ENCODE data around the gene NPR2.

NPR2 gene

DNA sequence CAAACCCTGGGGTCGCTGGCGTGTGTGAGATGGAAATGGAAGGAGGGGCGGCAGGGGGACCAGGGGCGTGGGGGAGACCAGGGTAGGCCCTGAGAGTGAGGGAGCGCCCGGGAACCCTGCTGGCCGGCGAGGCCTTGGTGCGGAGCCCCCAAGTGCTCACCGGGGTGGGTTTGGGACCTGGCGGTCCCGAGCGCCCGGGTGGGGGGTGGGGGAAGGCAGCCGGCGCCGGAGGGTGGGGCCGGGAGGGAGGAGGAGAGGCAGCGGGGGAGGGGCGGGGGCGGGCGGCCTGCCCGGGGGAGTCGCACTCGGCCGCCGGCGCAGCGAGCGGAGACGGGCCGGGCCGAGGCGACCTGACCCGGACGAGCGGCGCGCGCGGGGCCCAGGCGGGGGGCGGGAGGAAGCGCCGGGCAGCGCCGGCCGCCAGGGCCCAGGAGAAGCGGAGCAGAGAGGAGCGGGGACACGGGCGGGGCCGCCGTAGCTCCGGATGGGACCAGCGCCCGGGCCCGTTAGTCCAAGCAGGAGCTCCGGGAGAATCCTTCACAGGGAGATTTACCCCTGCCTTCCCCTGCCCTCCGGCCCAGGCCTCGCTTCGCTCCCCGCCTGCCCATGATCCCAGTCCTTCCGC, at the start of gene NPR2:
Gene NPR2 (plus strand): TSS at position 295 of the 625 bp plus-strand sequence. CDS start 818 bp downstream, outside the sequence.
- no peak for DNase-seq (ENCODE audit: low read depth)

DNA sequence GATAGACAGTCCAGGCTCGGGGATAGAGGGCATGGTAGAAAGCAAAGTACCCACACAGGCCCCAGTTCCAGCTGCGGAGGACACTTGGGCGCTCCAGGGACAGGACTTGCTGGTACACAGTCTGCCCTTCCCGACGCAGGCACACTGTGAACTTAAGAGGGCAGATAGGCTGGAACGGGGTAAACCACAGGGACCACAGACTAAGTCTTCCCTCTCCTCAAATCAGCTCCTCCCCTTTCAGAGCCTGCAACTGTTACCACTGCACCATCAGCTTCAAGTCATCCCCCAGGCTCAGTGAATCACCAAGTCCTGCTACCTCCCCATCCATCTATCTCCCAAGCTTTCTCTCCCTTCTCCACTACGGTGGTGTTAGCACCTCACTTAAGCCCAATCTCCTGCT, 49.7 kb upstream of the NPR2 start:
- DNase-seq (ENCODE audit: low read depth), result no peak

DNA sequence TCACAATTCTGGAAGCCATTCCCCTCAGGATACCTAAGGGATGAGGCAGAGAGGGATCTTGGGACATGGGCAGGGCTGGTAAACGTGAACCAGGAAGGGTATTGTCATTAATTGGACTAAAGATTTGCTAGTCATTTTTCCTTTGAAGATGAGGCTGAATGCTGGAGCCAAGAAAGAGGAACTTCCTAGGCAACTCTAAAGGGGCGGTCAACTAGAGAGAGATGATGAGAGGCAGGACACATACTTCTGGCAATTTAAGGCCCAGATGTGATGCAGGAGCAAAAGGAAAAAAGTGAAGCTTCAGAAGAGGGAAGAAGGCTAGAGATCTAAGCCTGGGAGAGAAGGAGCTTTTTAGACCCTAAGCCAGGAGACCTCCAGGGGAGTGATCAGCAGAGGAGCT, 47.9 kb upstream of the NPR2 start:
- no peak for DNase-seq (ENCODE audit: low read depth)

DNA sequence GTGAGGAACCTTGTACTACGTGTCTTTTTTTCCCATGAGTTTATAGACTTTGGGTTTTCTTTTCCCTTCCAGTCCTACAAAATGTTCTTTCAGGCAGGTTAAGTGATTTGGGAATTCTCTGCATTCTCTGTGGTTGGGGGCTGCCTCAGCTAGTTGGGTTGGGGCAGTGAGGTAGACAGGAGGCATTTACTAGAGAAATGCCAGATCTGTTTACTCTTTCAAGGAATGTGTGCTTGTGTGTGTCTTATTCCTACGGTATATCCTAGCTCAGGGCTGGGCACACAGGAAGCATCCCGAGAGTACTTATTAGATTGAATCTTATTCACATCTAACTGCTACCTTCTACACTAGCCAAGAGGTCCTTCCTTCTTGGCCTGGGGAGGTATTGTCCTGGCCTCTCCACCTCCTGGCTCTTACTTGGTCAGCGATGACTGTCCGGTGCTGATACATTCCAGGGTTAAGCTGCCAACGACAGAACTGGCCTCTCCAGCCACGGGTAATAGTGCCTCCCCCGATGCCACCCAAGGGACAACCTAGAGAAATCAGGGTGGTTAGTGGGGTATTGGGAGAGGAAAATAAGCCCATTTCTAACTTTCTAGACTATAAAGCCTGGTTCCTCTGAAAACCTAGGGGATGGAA, 47.4 kb upstream of the NPR2 start:
- DNase-seq (ENCODE audit: low read depth), result no peak

DNA sequence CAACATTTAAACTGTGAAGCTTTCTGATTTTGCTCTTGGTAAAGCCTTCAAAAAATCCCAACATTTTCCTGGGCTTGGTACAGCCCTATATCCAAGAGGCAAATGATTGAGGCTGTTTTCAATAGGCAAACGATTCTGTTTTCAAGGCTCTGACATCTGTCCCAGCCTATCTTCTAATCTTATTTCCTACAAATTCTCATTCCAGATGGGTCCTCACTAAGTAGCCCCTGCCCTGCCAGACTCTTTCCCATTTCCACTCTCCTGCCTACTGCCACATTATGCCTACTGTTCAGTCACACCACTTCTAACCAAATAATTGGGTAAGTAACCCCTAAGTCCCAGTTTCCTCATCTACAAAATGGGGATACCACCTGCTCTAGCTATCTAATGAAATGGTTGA, 45.8 kb upstream of the NPR2 start:
- DNase-seq (ENCODE audit: low read depth), result no peak

GRCh38 chr9:35746583-35746982, 44.8 kb upstream of the NPR2 start:
- no peak for DNase-seq (ENCODE audit: low read depth)

DNA sequence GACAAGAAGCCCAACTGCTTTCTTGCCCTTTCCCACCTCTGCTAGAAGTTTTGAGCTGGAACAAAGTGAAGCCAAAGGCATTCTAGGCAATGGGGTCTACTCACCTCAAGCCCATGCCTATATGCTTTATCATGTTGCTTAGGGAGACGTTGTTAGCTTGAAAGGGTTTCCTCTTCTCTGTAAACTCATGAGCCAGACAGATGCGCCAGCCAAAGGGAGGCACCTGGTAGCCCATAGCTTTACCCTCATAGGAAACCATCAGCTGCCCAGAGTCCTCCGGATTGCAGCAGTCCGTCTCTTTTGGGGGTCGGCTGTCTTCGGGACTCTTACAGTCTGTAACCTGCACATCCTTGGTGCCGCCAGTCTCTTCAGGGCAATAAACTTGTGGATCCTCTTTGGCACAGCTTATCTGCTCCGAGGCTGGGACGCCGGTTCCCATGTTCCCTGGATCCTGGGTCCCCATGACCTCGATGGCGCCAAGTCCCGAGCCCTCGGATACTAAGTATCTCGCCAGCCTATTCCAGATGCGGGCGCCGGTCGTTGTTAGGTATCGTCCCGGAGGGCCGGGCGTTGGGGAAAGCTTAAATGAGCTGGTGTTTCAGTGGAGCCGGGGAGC, 43.0 kb upstream of the NPR2 start:
- no peak for DNase-seq (ENCODE audit: low read depth)

- peak; percentile 66 for DNase-seq (ENCODE audit: low read depth)
These were observed 42.4 kb upstream of the NPR2 start, which contains the start of the genes GBA2 and RGP1 for GRCh38 chr9:35748858-35749514. Gene GBA2 (minus strand): TSS chr9:35749228. CDS start chr9:35748704, 524 bp downstream. Gene RGP1 (plus strand): TSS chr9:35749287. CDS start chr9:35749756, 469 bp downstream.

- no peak for DNase-seq (ENCODE audit: low read depth)
These were observed 41.7 kb upstream of the NPR2 start for GRCh38 chr9:35749515-35750255.

DNA sequence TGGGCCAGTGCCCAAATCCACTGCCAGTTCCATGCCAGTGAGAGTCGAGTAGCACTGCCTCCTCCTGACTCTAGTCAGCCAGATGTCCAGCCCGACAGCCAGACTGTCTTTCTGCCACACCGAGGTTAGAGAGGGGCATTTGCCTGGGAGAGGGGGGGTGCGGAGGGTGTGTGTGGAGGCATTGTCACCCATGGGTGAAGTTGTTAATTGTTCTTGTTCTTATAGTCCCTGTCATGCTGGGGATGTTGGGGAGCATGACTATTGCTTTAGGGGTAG, 41.2 kb upstream of the NPR2 start:
- no peak for DNase-seq (ENCODE audit: low read depth)

DNA sequence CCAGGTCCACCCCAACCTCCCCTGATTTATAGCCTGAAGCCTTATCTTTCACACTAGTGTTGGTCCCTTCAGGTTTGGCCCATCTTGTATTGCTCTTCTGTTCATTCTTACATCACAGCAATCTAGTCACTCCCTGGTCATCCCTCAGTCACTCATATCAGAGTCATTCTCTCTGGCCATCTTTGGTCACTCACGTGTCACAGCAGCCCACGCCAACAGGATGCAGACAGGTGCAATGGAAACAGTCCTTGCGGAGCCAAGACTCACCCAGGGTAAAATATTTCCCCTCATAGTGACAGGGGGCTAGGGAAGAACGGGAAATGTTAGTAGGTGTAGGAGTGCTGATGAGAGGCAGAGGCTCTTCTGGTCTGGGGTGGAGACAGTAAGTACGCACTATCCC, 37.9 kb upstream of the NPR2 start:
- DNase-seq (ENCODE audit: low read depth), result no peak

- no peak for DNase-seq (ENCODE audit: low read depth)
These were observed 37.1 kb upstream of the NPR2 start, which contains the start of gene MSMP for GRCh38 chr9:35754264-35754663. Gene MSMP (minus strand): TSS chr9:35754276. CDS start chr9:35754129, 147 bp downstream.

- DNase-seq (ENCODE audit: low read depth), result no peak
These were observed 36.3 kb upstream of the NPR2 start for GRCh38 chr9:35755071-35755470.

- DNase-seq (ENCODE audit: low read depth), result peak; percentile 66
These were observed 34.8 kb upstream of the NPR2 start for GRCh38 chr9:35756275-35757225.

GRCh38 chr9:35757226-35757891, 34.0 kb upstream of the NPR2 start:
- no peak for DNase-seq (ENCODE audit: low read depth)

GRCh38 chr9:35757892-35758275, 33.5 kb upstream of the NPR2 start:
- DNase-seq (ENCODE audit: low read depth), result no peak

- DNase-seq (ENCODE audit: low read depth), result no peak
These were observed 32.8 kb upstream of the NPR2 start for GRCh38 chr9:35758475-35759050.

GRCh38 chr9:35759795-35760194, 31.6 kb upstream of the NPR2 start:
- no peak for DNase-seq (ENCODE audit: low read depth)

- no peak for DNase-seq (ENCODE audit: low read depth)
These were observed 30.7 kb upstream of the NPR2 start for GRCh38 chr9:35760651-35761050.

- no peak for DNase-seq (ENCODE audit: low read depth)
These were observed 28.2 kb upstream of the NPR2 start for GRCh38 chr9:35763181-35763580.

All from stimulated activated CD8-positive, alpha-beta memory T cell treated with anti-CD3 and anti-CD28 coated beads, Interleukin-4, amount 100 ng/mL, for 24 hours (primary cell).